ENCODE data around the gene RPS3. TPM values are rescaled to one million over a fixed set of nuclear protein-coding genes. Genes with fewer than 3 reads are reported as not detected.
A peak's percentile ranks its signal among the peaks of the same experiment; 100 is the strongest.

Gene RPS3
- total and polyA plus RNA-seq, 9 of the 15 experiments (the other 6 are each of a cell fraction or from before 2014, with no cell fraction given) = 2,700 to 5,771 (median 3,679) TPM

GRCh38 chr11:75351791-75352587 lies 47.3 kb upstream of the RPS3 start (continued):
- TF ChIP-seq, protein P1, sequence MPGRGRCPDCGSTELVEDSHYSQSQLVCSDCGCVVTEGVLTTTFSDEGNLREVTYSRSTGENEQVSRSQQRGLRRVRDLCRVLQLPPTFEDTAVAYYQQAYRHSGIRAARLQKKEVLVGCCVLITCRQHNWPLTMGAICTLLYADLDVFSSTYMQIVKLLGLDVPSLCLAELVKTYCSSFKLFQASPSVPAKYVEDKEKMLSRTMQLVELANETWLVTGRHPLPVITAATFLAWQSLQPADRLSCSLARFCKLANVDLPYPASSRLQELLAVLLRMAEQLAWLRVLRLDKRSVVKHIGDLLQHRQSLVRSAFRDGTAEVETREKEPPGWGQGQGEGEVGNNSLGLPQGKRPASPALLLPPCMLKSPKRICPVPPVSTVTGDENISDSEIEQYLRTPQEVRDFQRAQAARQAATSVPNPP (IDR thresholded peaks at IDR 0.05; ENCODE audit: borderline replicate concordance, insufficient read depth, insufficient read length) = no peak
- no peak for TF ChIP-seq NR2C2 (CRISPR knock-in tag; IDR thresholded peaks at IDR 0.05)
- TF ChIP-seq NR2C2 (tag; IDR thresholded peaks at IDR 0.05) = peak; percentile 11
- TF ChIP-seq MECOM (CRISPR knock-in tag; IDR thresholded peaks at IDR 0.05) = no peak
- no peak for TF ChIP-seq ZNF695 (CRISPR knock-in tag; IDR thresholded peaks at IDR 0.05)
- TF ChIP-seq POLR2AphosphoS5 (IDR thresholded peaks at IDR 0.05; ENCODE audit: control insufficient read depth, insufficient read depth, low read depth, low read length) = no peak
- TF ChIP-seq ETV1 (tag; conservative IDR thresholded peaks at IDR 0.05; ENCODE audit: low read depth) = peak; percentile 77
- TF ChIP-seq ZBTB17 (CRISPR knock-in tag; IDR thresholded peaks at IDR 0.05) = peak; percentile 77; the same call in 1 of the 2 replicates
- TF ChIP-seq SRSF9 (IDR thresholded peaks at IDR 0.05; ENCODE audit: borderline replicate concordance, low read depth, low read length) = no peak
- TF ChIP-seq RUNX1 (IDR thresholded peaks at IDR 0.05; ENCODE audit: low read depth) = no peak
- TF ChIP-seq ZNF449 (CRISPR knock-in tag; IDR thresholded peaks at IDR 0.05) = no peak
- TF ChIP-seq ATF7 (IDR thresholded peaks at IDR 0.05) = no peak
- no peak for TF ChIP-seq ZNF644 (tag; IDR thresholded peaks at IDR 0.05; ENCODE audit: low read depth)
- TF ChIP-seq CSDE1 (IDR thresholded peaks at IDR 0.05) = no peak
- peak; percentile 53 for TF ChIP-seq GATA2 (CRISPR knock-in tag; IDR thresholded peaks at IDR 0.05)
- TF ChIP-seq ZNF589 (CRISPR knock-in tag; IDR thresholded peaks at IDR 0.05; ENCODE audit: low read depth) = no peak
- TF ChIP-seq CLOCK (CRISPR knock-in tag; IDR thresholded peaks at IDR 0.05; ENCODE audit: borderline replicate concordance) = no peak
- no peak for TF ChIP-seq FOXJ2 (tag; IDR thresholded peaks at IDR 0.05)
- TF ChIP-seq, protein P2, sequence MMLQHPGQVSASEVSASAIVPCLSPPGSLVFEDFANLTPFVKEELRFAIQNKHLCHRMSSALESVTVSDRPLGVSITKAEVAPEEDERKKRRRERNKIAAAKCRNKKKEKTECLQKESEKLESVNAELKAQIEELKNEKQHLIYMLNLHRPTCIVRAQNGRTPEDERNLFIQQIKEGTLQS (IDR thresholded peaks at IDR 0.05) = no peak
- TF ChIP-seq, protein P2 (CRISPR knock-in tag; conservative IDR thresholded peaks at IDR 0.05) = no peak
- TF ChIP-seq NBN (IDR thresholded peaks at IDR 0.05; ENCODE audit: low read depth) = peak; percentile 48; the same call in 1 of the 2 replicates

Data from K562 (cell line).